Uterus (tissue), 2 donors: ENCODE measurements around the gene ARID4B.

Source experiments
- POLR2A ChIP-seq, 2 donors: fragments of 450-650 bp; IDR thresholded peaks; one replicate each; pipeline ENCODE4 v1.6.1; 2016; ENCODE audit warnings: antibody characterized with exemption in 2 of 2, mild to moderate bottlenecking in 1 of 2, moderate library complexity in 1 of 2
- TF ChIP-seq, protein P1 (sequence below), 4 experiments: fragments of 200-600 bp in 2 of 4; fragments of 450-650 bp in 2 of 4; sonication (generic) in 2 of 4; IDR thresholded peaks; one replicate each; pipeline ENCODE4 v1.5.1; 2016 to 2019; ENCODE audit warnings: antibody characterized with exemption in 4 of 4, mild to moderate bottlenecking in 2 of 4, moderate library complexity in 1 of 4

- no peak for TF ChIP-seq POLR2A (IDR thresholded peaks at IDR 0.05)
- TF ChIP-seq, protein P1, sequence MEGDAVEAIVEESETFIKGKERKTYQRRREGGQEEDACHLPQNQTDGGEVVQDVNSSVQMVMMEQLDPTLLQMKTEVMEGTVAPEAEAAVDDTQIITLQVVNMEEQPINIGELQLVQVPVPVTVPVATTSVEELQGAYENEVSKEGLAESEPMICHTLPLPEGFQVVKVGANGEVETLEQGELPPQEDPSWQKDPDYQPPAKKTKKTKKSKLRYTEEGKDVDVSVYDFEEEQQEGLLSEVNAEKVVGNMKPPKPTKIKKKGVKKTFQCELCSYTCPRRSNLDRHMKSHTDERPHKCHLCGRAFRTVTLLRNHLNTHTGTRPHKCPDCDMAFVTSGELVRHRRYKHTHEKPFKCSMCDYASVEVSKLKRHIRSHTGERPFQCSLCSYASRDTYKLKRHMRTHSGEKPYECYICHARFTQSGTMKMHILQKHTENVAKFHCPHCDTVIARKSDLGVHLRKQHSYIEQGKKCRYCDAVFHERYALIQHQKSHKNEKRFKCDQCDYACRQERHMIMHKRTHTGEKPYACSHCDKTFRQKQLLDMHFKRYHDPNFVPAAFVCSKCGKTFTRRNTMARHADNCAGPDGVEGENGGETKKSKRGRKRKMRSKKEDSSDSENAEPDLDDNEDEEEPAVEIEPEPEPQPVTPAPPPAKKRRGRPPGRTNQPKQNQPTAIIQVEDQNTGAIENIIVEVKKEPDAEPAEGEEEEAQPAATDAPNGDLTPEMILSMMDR (IDR thresholded peaks at IDR 0.05): no peak
Observed at GRCh38 chr1:235158680-235159079, 169.3 kb downstream of the ARID4B start.
